Heart left ventricle (tissue), 13 donors: ENCODE results near the gene MITF.

Source experiments
- CTCF ChIP-seq, 12 donors: fragments of 200-600 bp; sonication (generic) in 4 of 12; IDR thresholded peaks; one replicate each; pipeline versions ENCODE4 v1.5.0 to v1.8.0; 2018 to 2022; ENCODE audit warnings: antibody characterized with exemption in 12 of 12, mild to moderate bottlenecking in 5 of 12
- POLR2A ChIP-seq, 2 donors: fragments of 450-650 bp; IDR thresholded peaks; one replicate each; pipeline ENCODE4 v1.6.1; 2017; ENCODE audit warnings: antibody characterized with exemption in 2 of 2, mild to moderate bottlenecking in 2 of 2, moderate library complexity in 2 of 2
- donor health status: ischemic (EF 13 %, LVEDD 7.1; RV severe dilation, severe dysfunction).
- donor health status: DM: no; HTN: yes; CAD: no.
- donor health status: DM: no; HTN: no; CAD: no.
- donor health status: ischemic (EF 25% LVEDD 6.9; RV normal size, moderate dysfunction).
- donor health status: ischemic (EF 25% LVEDD 5.7; RV mildly dilated, moderate dysfunction).
- donor health status: ischemic (EF 35%, LVEDD 5.7; RV mildly dilated, moderate dysfunction).
- donor health status: nonischemic (EF 11% LVEDD 7.7; RV severe dilation, severe dysfunction).
- donor health status: DM: yes; HTN: yes; CAD: no.
- donor health status: PGD.
- donor health status: ischemic (EF 29% LVEDD 5.4; RV normal size, mild dysfunction).
- donor health status: nonischemic (EF 23%, LVEDD 6.1; RV moderate dilation, normal function).

- TF ChIP-seq CTCF (IDR thresholded peaks at IDR 0.05) (no peak), POLR2A (IDR thresholded peaks at IDR 0.05) (no peak)
Measured at GRCh38 chr3:69998759-69999139, 259.5 kb downstream of the MITF start.
